Ovary (tissue), 1 donor: Measurements from ENCODE around the gene DONSON.

Source experiments
- EP300 ChIP-seq: sonication (generic); formaldehyde crosslinking; IDR thresholded peaks from one replicate; pipeline ENCODE4 v1.6.1; 2017; ENCODE audit warnings: antibody characterized with exemption
- POLR2A ChIP-seq: fragments of 450-650 bp; IDR thresholded peaks from one replicate; pipeline ENCODE4 v1.6.1; 2017; ENCODE audit warnings: antibody characterized with exemption, mild to moderate bottlenecking, moderate library complexity

DNA sequence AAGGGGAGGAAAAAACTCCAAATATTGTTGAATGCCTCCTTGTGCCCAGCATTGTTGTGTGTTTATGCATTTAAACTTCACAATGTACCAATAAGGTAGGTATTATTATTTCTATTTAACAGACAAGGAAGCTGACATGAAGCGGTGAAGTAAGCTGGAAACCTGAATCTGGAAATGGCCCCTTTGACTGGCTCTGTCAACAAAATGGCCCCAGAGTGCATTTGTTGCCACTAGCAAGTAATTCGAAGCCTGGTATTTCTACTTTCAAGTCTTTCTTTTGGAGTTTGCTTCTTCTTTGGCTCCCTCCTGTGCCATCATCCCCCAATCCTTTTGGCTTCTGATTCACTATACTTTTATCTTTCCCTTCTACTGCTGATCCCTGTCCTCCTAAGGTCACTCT is 29.9 kb upstream of the DONSON start:
- TF ChIP-seq EP300 (no peak), POLR2A (no peak)
